Stimulated activated CD8-positive, alpha-beta memory T cell treated with anti-CD3 and anti-CD28 coated beads, Interleukin-12 subunit alpha, Interleukin-12 subunit beta, amount 100 ng/mL, for 4 hours (primary cell): Measurements from ENCODE around the gene FOLR3.
"Not testable (repeated sequence)": the region's sequence is repeated elsewhere in the genome, so short reads cannot be mapped to it uniquely, and the experiment has no call there.

Source experiments
- DNase-seq: peaks from one replicate; pipeline ENCODE4 v3.0.0-alpha.2; 2020; ENCODE audit warnings: low read depth

FOLR3 gene

GRCh38 chr11:72123117-72123653 lies 12.3 kb upstream of the FOLR3 start:
- DNase-seq = no peak

- no peak for DNase-seq
Observed at GRCh38 chr11:72124046-72124445, 11.5 kb upstream of the FOLR3 start.

DNA sequence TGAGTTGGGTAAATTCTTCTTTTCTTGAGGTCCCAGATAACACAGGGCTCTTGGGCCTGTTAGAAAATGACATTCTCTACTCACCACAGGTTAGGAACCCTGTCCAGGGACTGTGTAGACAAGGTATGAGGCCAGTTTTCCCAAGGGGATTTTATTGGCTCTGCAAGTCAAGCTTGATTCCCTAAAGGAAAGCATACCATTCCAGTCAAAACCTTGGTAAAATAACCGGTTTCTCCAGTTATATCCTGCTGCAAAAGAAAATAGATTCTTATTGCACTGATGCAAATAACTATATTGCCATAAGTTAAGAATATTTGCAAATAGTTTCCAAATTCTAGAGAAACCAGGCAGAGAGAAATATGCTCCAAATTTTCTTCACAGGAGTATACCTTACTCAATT lies 9.6 kb upstream of the FOLR3 start:
- DNase-seq = no peak

DNA sequence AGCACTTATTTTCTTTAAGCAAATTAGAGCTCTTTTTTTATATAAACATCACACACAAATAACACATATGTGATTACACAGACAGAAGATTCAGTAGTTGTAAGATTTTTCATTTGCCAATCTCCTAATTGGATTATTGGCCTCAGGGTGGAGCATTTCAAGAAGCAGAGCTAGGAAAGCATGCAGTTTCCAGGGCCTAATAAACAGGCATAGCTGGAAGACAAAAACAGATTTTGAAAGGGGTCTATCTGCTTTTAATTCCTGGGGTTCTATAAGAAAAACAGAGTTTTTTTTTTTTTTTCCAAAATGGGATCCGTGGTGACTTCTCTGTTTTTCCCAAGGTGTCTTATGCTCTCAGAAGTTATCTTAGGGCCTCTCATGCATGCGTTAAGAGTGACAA lies 7.6 kb upstream of the FOLR3 start:
- DNase-seq = no peak

- no peak for DNase-seq
Observed at GRCh38 chr11:72129381-72129780, 6.1 kb upstream of the FOLR3 start.

DNA sequence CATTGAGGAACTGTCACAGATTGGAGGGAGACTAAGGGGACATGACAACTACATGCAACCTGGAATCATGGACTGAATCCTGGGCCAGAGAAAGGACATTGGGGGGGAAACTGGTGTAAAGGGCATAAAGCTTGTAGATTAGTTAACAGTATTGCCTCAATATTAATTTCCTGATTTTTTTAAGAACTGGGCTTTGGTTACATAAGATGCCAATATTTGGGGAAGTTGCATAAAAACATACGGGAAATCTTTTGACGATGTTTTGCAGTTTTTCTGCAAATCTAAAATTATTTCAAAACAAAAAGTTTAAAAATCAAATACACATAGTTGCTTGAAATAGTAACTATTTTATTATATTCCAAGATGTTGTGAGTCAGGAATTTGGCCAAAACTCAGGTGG lies 2.9 kb upstream of the FOLR3 start:
- DNase-seq = no peak

DNA sequence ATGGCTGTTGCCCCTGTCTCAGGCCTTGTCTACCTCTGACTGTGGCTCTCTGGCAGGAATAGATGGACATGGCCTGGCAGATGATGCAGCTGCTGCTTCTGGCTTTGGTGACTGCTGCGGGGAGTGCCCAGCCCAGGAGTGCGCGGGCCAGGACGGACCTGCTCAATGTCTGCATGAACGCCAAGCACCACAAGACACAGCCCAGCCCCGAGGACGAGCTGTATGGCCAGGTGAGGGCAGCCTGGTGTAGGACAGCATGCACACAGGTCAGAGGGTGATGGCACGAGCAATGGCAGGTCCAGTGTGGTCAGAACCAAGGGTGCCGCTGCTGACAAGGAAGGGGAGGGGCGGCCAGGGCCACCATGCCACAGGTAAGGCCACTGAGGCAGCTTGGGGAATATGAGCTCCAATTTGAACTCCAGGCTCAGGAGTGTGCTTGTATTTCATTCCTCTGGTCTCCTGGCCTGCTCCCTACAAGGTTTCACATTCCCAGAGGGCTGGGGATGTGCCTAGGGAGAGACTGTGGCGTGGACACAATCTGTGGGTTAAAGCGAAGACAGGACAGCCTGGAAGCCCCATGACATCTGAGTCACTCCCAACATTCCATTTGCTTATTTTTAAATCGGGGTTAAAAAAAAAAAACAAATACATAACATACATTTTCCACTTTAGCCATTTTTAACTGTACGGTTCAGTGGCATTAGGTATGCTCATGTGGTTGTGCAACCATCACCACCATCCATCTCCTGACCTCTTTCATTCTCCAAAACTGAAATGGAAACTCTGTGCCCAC lies 562 bp downstream of the FOLR3 start:
- DNase-seq = no peak

DNA sequence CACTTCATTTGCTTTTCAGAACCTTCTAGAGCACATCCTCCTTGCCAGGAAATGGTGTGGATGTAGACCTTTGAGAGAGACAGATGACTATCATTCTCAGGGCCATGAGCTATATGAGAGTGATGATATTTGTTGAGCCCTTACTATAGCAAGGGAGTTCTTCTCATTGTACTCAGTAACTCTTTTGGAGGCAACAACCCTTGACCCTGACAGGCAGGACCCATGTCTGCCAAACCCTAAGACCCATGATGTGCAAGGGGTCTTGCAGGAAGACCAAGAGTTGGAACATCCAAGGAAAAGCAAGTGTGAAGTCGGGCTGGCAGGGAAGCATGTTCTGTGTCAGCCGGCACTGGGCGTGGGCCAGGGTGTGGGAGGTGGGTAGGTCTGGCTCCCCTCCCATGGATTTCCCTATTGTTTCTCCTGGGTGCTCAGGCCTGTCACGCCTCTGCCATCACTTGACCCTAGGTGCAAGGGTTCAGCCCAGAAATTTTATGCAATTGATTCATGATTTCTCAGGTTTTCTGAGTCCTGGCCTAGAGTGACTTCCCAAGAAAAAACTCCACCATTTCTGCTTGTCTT lies 1.2 kb downstream of the FOLR3 start:
- no peak for DNase-seq

- DNase-seq = no peak
Observed at GRCh38 chr11:72138821-72139390, 3.4 kb downstream of the FOLR3 start.

DNA sequence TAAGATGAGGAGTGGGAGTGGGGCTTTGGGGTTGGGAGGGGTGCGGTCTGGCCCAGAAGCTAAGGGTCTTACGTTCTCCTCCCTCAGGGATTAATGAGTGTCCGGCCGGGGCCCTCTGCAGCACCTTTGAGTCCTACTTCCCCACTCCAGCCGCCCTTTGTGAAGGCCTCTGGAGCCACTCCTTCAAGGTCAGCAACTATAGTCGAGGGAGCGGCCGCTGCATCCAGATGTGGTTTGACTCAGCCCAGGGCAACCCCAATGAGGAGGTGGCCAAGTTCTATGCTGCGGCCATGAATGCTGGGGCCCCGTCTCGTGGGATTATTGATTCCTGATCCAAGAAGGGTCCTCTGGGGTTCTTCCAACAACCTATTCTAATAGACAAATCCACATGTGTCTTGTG lies 4.0 kb downstream of the FOLR3 start:
- DNase-seq = no peak

DNA sequence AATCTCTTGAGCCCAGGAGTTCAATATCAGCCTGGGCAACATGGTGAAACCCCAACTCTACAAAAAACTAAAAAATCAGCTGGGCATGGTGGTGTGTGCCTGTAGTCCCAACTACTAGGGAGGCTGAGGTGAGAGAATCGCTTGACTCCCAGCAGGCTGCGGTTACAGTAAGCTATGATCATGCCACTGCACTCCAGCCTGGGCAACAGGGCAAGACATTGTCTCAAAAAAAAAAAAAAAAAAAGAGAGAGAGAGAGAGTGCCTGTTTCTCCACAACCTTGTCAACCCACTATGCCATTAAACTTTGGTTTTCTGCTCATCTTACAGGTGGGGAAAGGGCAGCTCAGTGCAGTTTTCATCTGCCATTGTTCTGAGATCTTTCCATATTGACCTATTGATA lies 5.1 kb downstream of the FOLR3 start:
- DNase-seq = no peak

DNA sequence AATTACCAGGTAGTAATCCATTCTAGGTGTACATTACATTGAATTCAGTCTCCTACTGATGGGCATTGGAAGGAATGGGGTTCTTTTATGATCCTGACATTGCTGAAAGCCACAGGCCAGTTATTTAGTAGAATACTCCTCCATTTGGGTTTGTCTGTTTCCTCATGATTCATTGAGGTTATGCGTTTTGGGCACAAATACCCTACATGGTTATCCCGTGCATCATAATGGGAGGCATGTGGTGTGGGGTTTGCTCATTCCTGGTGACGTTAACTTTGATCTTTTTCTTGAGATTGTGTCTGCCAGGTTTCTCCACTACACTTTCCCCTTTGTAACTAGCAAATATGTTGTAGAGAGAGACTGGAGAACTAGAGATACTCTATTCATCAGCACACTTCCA lies 5.5 kb downstream of the FOLR3 start:
- no peak for DNase-seq

- not testable (repeated sequence) for DNase-seq
Observed at GRCh38 chr11:72142086-72142485, 6.6 kb downstream of the FOLR3 start.

GRCh38 chr11:72142543-72142942 lies 7.0 kb downstream of the FOLR3 start:
- DNase-seq = not testable (repeated sequence)

GRCh38 chr11:72144807-72145565 lies 9.5 kb downstream of the FOLR3 start:
- DNase-seq = no peak

- DNase-seq = no peak
Observed at GRCh38 chr11:72146625-72147024, 11.1 kb downstream of the FOLR3 start.

DNA sequence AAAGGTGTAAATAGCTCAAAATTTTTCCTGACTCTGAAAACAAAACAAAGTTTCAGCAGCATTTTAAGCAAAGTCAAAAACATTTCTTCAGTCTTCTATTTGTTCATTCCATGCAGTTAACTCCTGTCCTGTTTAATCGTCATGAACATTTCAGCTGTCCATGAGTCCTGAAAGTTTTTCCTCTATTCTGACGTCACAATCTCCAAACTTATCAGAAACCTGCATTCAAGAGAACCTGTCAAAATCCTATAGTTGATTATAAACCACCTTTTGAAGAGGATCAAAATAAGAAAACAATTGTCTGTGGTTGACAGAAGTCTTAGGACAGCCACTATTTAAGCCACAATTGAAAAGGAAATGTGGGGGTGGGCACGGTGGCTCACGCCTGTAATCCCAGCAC lies 15.4 kb downstream of the FOLR3 start:
- DNase-seq = no peak

- not testable (repeated sequence) for DNase-seq
Observed at GRCh38 chr11:72153874-72154273, 18.3 kb downstream of the FOLR3 start.

DNA sequence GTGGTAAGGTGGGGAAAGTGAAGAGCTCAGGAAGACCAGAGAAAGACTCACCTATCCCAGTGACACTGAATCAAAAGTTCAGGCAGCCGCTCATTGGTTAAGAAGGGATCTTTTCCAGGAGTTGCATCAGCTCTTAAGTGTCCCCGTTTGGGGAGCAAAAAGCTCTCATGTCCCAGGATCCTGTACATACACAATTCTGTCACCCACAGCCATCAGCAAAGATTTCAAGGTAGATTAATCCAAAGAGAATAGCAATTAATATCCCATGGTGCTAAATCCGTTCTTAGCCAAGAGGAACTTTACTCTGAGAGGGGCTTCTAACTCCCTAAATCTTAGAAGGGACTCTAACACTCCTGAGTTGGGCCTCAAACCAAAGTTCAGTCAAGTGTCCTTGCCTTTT lies 19.3 kb downstream of the FOLR3 start:
- DNase-seq = no peak

- no peak for DNase-seq
Observed at GRCh38 chr11:72155751-72156150, 20.2 kb downstream of the FOLR3 start.

DNA sequence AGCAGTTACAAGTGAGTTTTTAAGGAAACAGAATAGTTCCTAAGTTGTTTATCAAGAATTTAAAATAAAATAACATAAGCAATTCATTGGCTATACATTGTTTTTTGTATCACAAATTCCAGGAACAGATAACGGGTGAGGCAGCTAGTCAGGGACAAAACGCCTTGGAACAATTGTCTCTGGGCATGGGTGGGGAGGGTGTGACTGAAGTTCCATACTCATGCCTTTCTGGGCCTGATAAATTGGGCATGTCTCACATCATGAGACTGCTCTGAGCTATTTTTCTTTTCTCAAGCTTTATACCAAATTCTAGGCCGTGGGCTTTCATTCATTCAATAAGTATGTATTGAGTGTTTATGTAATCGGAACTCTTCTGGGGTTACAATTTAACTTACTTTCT lies 21.6 kb downstream of the FOLR3 start:
- DNase-seq = no peak

DNA sequence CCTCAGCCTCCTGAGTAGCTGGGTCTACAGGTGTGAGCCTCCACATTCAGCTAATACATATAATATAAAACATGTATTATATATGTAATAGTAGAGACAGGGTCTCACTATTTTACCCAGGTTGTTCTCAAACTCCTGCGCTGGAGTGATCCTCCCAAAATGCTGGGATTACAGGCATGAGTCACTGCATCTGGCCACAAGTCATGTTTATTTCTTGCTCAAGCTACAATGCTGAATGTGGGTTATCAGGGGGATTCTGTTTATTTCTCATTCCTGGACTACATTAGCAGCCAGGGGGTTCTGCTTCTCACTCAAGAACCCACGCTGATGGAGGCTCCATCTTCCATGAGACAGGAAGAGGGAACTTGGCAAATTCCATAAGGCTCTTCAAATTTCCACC lies 24.8 kb downstream of the FOLR3 start:
- no peak for DNase-seq
